Activated CD4-positive, alpha-beta T cell treated with anti-CD3 and anti-CD28 coated beads, Interleukin-2, amount 10 ng/mL, durations not matched to agents 7 days and 5 days (primary cell): Measurements from ENCODE around the gene PPHLN1. TPM values are rescaled to one million over a fixed set of nuclear protein-coding genes. Genes with fewer than 3 reads are reported as not detected.
"Not testable (repeated sequence)": the region's sequence is repeated elsewhere in the genome, so short reads cannot be mapped to it uniquely, and the experiment has no call there.

Experiments used
- CTCF ChIA-PET: fragments of 350-600 bp; sonication (Branson Sonifier 250); formaldehyde crosslinking; loops from one replicate; lab custom pipeline; 2021; ENCODE audit warnings: antibody characterized with exemption; lab: Charles Lee
- POLR2A ChIA-PET: fragments of 350-600 bp; sonication (Branson Sonifier 250); formaldehyde crosslinking; loops from one replicate; lab custom pipeline; 2021; ENCODE audit warnings: antibody characterized with exemption; lab: Charles Lee
- DNase-seq: peaks from one replicate; pipeline ENCODE4 v3.0.0-alpha.2; 2020
- H3K27ac Mint-ChIP-seq: one replicate; pipeline ENCODE4 v1.8.0; 2021; ENCODE audit warnings: mild to moderate bottlenecking, moderate library complexity, mixed read lengths
- H3K27me3 Mint-ChIP-seq: one replicate; pipeline ENCODE4 v1.8.0; 2021; ENCODE audit warnings: mixed read lengths
- H3K36me3 Mint-ChIP-seq: one replicate; pipeline ENCODE4 v1.8.0; 2021; ENCODE audit warnings: low read depth, mixed read lengths
- H3K4me1 Mint-ChIP-seq: one replicate; pipeline ENCODE4 v1.8.0; 2021; ENCODE audit warnings: mixed read lengths
- H3K4me3 Mint-ChIP-seq: one replicate; pipeline ENCODE4 v1.8.0; 2021; ENCODE audit warnings: mild to moderate bottlenecking, moderate library complexity, mixed read lengths
- H3K9me3 Mint-ChIP-seq: one replicate; pipeline ENCODE4 v1.8.0; 2021; ENCODE audit warnings: mixed read lengths
- total RNA-seq, 2 experiments: library from RNA; stranded (reverse); gene quantifications; one replicate each; pipeline ENCODE4 v1.2.3, GENCODE V29; 2021

PPHLN1 gene
- total RNA-seq, 2 experiments from 2014 or later = 83.5 to 84.0 TPM

- Mint-ChIP-seq H3K4me1 (peaks cover 59% of the 10 kb centered on the region), H3K36me3 (peaks cover 14% of the 10 kb centered on the region), H3K4me3 (peak overlapping the region; percentile 94), H3K9me3 (no peaks in the 10 kb centered on the region), H3K27ac (peak overlapping the region; percentile 99), H3K27me3 (no peaks in the 10 kb centered on the region)
- ChIA-PET CTCF (no interaction called here), POLR2A (no interaction called here)
- DNase-seq = no peak
These were observed 1.2 kb downstream of the PPHLN1 start for GRCh38 chr12:42327227-42327590.

- DNase-seq, H3K9me3 Mint-ChIP-seq, H3K27ac Mint-ChIP-seq, H3K4me3 Mint-ChIP-seq, CTCF ChIA-PET, H3K27me3 Mint-ChIP-seq, POLR2A ChIA-PET: not testable (repeated sequence)
- peaks cover 64% of the 10 kb centered on the region for H3K4me1 Mint-ChIP-seq
- peaks cover 13% of the 10 kb centered on the region for H3K36me3 Mint-ChIP-seq
These were observed 4.1 kb downstream of the PPHLN1 start for GRCh38 chr12:42330097-42330496.

- POLR2A ChIA-PET = no interaction called here
- H3K27me3 Mint-ChIP-seq = no peaks in the 10 kb centered on the region
- peaks cover 16% of the 10 kb centered on the region for H3K36me3 Mint-ChIP-seq
- CTCF ChIA-PET = interaction anchor here (1.1 kb wide), 1 partner anchor 11 kb away, joined by 3 read pairs; no protein-coding TSS in a partner anchor
- H3K27ac Mint-ChIP-seq = no peak overlapping the region
- no peak overlapping the region for H3K4me3 Mint-ChIP-seq
- peaks cover 57% of the 10 kb centered on the region for H3K4me1 Mint-ChIP-seq
- H3K9me3 Mint-ChIP-seq = no peaks in the 10 kb centered on the region
- peak; percentile 51 for DNase-seq
These were observed 6.6 kb downstream of the PPHLN1 start for GRCh38 chr12:42332301-42333285.

- Mint-ChIP-seq H3K4me3 (no peak overlapping the region), H3K9me3 (no peaks in the 10 kb centered on the region), H3K4me1 (peaks cover 37% of the 10 kb centered on the region), H3K27ac (no peak overlapping the region), H3K36me3 (peaks cover 22% of the 10 kb centered on the region), H3K27me3 (no peaks in the 10 kb centered on the region)
- DNase-seq = no peak
- ChIA-PET CTCF (no interaction called here), POLR2A (no interaction called here)
These were observed 10.3 kb downstream of the PPHLN1 start for GRCh38 chr12:42336286-42336685.

GRCh38 chr12:42338280-42338679 lies 12.3 kb downstream of the PPHLN1 start:
- H3K27ac Mint-ChIP-seq = no peak overlapping the region
- POLR2A ChIA-PET = no interaction called here
- H3K36me3 Mint-ChIP-seq = peaks cover 22% of the 10 kb centered on the region
- no peaks in the 10 kb centered on the region for H3K27me3 Mint-ChIP-seq
- no peak for DNase-seq
- peaks cover 26% of the 10 kb centered on the region for H3K4me1 Mint-ChIP-seq
- CTCF ChIA-PET = no interaction called here
- no peak overlapping the region for H3K4me3 Mint-ChIP-seq
- H3K9me3 Mint-ChIP-seq = no peaks in the 10 kb centered on the region

GRCh38 chr12:42342028-42342427 lies 16.1 kb downstream of the PPHLN1 start:
- ChIA-PET CTCF (interaction anchor here (1.0 to 1.8 kb wide), 2 partner anchors 9 to 30 kb away, joined by 3 to 5 read pairs; no protein-coding TSS in a partner anchor), POLR2A (no interaction called here)
- Mint-ChIP-seq H3K4me3 (no peak overlapping the region), H3K27ac (no peak overlapping the region), H3K4me1 (peaks cover 12% of the 10 kb centered on the region), H3K27me3 (no peaks in the 10 kb centered on the region), H3K9me3 (no peaks in the 10 kb centered on the region), H3K36me3 (peaks cover 14% of the 10 kb centered on the region)
- no peak for DNase-seq

- POLR2A ChIA-PET = no interaction called here
- H3K9me3 Mint-ChIP-seq = no peaks in the 10 kb centered on the region
- no peak overlapping the region for H3K4me3 Mint-ChIP-seq
- peaks cover 6% of the 10 kb centered on the region for H3K4me1 Mint-ChIP-seq
- CTCF ChIA-PET = interaction anchor here (0.6 kb wide), 1 partner anchor 64 kb away, joined by 4 read pairs; no protein-coding TSS in a partner anchor
- DNase-seq = no peak
- H3K36me3 Mint-ChIP-seq = peaks cover 11% of the 10 kb centered on the region
- no peak overlapping the region for H3K27ac Mint-ChIP-seq
- H3K27me3 Mint-ChIP-seq = no peaks in the 10 kb centered on the region
These were observed 17.8 kb downstream of the PPHLN1 start for GRCh38 chr12:42343721-42344120.

GRCh38 chr12:42346403-42347002 lies 20.5 kb downstream of the PPHLN1 start:
- ChIA-PET POLR2A (no interaction called here), CTCF (no interaction called here)
- no peaks in the 10 kb centered on the region for H3K9me3 Mint-ChIP-seq
- DNase-seq = no peak
- H3K4me3 Mint-ChIP-seq = no peak overlapping the region
- no peaks in the 10 kb centered on the region for H3K27me3 Mint-ChIP-seq
- peaks cover 12% of the 10 kb centered on the region for H3K36me3 Mint-ChIP-seq
- no peak overlapping the region for H3K27ac Mint-ChIP-seq
- H3K4me1 Mint-ChIP-seq = peaks cover 5% of the 10 kb centered on the region

GRCh38 chr12:42349119-42350020 lies 23.4 kb downstream of the PPHLN1 start:
- H3K4me1 Mint-ChIP-seq, H3K27me3 Mint-ChIP-seq, POLR2A ChIA-PET, H3K27ac Mint-ChIP-seq, H3K4me3 Mint-ChIP-seq, CTCF ChIA-PET, H3K9me3 Mint-ChIP-seq, DNase-seq: not testable (repeated sequence)
- peaks cover 15% of the 10 kb centered on the region for H3K36me3 Mint-ChIP-seq

GRCh38 chr12:42350021-42350407 lies 24.0 kb downstream of the PPHLN1 start:
- H3K4me3 Mint-ChIP-seq, DNase-seq, H3K4me1 Mint-ChIP-seq, H3K27me3 Mint-ChIP-seq, H3K9me3 Mint-ChIP-seq, POLR2A ChIA-PET, H3K27ac Mint-ChIP-seq, CTCF ChIA-PET: not testable (repeated sequence)
- H3K36me3 Mint-ChIP-seq = peaks cover 15% of the 10 kb centered on the region

GRCh38 chr12:42356344-42356743 lies 30.4 kb downstream of the PPHLN1 start:
- CTCF ChIA-PET = no interaction called here
- Mint-ChIP-seq H3K27me3 (no peaks in the 10 kb centered on the region), H3K36me3 (peaks cover 28% of the 10 kb centered on the region), H3K27ac (no peak overlapping the region), H3K9me3 (no peaks in the 10 kb centered on the region), H3K4me3 (no peak overlapping the region), H3K4me1 (peaks cover 15% of the 10 kb centered on the region)
- POLR2A ChIA-PET = no interaction called here
- no peak for DNase-seq

GRCh38 chr12:42360747-42361403 lies 34.9 kb downstream of the PPHLN1 start:
- Mint-ChIP-seq H3K4me1 (peaks cover 20% of the 10 kb centered on the region), H3K27me3 (no peaks in the 10 kb centered on the region), H3K9me3 (no peaks in the 10 kb centered on the region), H3K36me3 (peaks cover 37% of the 10 kb centered on the region), H3K4me3 (no peak overlapping the region), H3K27ac (no peak overlapping the region)
- CTCF ChIA-PET = interaction anchor here (1.9 kb wide), 1 partner anchor 9 kb away, joined by 13 read pairs; no protein-coding TSS in a partner anchor
- POLR2A ChIA-PET = no interaction called here
- no peak for DNase-seq
